T-helper 9 cell (primary cell): ENCODE results near the gene HLCS.

ENCODE experiments used
- DNase-seq: peaks from one replicate; pipeline ENCODE4 v3.0.0-alpha.2; 2020

Gene HLCS

DNA sequence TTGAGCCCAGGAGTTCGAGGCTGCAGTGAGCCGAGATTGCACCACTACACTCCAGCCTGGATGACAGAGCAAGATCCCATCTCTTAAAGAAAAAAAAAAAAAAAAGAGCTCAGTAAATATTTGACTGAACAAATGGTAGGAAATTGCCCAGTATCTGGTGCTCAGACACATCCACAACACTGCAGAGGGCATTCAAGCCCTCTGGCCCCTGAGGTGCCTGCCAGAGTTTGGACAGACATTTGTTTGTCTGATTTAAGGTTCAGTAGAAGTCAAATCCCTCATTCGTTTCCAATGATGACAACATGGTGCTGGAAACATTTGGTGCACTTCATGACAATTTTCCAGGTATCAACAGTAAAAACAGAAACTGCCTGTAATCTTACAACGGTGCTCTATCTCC, 86.6 kb downstream of the HLCS start:
- DNase-seq: no peak

DNA sequence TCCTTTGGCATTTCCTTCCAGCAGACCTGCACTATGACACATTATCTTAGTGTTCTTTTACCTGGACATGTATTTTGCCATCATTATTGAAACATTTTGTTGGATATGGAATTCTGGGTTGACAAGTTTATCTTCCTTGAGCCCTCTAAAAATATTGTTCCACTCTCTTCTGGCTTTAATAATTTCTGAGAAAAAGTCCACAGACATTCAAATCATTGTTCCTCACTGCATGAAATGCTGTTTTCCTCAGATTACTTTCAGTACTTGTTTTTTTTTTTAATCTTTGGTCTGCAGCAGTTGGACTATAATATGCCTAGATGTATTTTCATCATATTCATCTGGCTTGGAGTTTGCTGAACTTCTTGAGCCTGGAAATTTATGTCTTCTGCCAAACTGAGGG, 88.7 kb downstream of the HLCS start:
- DNase-seq: no peak

DNA sequence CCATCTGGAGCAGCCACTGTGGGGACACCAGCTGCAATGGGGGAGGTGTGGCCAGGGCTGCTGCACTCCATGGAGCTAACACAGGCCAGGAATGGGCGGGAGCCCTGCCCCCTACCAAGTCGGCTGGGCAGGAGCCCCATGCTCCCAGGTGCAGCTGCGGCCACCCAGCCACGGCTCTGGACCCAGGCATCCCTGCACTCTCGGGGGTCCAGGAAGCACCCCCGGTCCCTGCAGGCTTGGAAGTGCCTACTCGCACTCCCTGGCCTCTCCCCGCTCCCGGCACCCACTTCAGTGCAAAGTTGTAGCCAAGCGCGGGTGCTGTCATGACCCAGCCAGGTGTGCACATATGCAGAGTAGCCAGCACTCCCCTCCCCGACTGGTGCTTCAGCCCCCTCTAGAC, 91.8 kb downstream of the HLCS start:
- no peak for DNase-seq

DNA sequence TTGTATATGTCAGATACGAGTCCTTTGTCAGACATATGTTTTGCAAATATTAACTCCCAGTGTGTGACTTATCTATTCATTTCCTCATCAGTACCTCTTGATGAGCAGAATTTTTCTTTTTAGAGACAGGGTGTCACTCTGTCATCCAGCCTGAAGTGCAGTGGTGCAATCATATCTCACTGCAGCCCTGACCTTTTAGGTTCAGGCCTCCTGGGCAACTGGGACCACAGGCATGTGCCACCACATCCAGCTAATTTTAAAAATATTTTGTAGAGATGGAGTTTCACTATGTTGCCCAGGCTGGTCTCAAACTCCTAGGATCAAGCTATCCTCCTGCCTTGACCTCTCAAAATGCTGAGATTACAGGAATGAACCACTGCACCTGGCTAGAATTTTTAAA, 93.0 kb downstream of the HLCS start:
- DNase-seq: no peak

DNA sequence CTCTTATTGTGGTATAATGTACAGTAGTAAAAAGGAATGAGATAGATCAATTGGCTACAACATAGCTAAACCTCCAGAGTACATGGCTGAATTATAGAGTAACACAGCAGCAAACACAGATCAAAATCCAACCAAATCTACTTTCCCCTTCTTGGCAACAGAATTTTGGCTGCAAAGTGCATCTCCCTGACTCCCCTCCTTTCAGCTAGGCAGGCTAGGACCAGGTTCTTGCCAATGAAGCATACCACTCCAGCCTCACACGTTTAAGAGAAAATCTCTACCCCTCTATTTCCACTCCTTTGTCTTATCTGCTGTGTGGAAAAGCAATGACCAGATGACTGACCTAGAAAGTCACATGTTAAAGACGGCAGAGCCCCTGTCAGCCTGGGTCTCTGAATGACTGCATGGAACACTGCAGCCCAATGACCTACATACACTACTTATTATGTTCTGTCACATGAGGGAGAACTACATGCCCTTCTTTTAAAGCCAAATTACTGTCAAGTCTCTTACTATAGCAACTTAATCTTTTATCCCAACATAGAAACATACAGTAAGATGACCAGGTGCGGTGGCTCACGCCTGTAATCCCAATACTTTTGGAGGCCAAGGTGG, 99.1 kb downstream of the HLCS start:
- no peak for DNase-seq

DNA sequence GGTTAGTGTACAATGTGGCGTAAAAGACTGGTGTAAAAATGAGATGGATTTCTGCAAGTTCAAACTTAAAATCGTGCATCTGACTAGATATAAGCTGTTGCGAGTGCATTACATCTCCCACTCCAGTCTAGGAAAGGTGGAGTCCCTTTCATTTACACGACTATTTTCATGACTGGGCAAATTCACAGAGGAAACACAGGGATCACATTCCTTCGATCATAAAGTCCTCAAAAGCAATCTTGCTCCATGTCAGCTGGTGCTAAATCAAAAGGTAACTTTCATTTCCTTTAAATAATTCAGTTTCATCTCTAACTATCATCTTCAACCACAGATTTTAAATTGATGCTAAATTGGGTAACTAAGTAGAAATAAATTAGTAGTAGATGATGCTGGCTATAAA, 100.0 kb downstream of the HLCS start:
- no peak for DNase-seq

DNA sequence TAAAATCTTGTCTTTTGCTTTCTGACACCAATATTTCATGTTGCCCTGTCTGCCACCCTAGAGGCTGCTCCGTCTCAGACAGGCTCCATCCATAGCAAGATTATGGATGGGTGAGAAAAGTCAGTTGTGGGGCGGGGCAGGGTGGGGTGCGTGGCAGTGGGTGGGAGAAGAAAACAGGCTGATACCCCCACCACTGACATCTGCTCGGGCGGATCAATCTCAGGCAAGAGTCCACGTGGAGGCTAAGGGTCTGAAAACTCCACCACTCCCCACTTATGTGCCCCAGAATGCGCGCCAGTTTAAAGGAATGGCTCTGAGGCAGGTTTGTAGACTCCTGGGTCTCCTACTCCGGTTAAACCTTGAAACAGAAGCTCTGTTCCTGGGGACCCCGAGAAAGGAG, 101.5 kb downstream of the HLCS start:
- DNase-seq: no peak

DNA sequence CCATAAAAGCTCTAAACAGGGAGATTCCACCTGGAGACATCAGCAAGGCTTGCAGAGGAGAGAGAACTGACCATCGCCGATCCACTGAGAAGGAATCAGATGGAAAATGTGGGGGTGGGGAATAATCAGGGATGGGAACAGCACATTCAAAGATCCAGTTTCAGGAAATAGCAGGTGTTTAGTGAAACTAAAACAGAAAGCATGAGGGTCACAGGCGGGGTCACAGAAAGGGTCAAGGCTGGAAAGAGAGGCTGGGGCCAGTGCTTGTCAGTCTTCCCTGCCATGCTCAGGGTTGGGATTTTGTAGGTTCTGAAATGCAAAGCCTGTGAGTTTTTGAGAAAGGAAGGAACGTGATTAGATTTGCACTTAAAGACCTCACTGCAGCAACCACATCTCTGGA, 103.2 kb downstream of the HLCS start:
- DNase-seq: no peak

DNA sequence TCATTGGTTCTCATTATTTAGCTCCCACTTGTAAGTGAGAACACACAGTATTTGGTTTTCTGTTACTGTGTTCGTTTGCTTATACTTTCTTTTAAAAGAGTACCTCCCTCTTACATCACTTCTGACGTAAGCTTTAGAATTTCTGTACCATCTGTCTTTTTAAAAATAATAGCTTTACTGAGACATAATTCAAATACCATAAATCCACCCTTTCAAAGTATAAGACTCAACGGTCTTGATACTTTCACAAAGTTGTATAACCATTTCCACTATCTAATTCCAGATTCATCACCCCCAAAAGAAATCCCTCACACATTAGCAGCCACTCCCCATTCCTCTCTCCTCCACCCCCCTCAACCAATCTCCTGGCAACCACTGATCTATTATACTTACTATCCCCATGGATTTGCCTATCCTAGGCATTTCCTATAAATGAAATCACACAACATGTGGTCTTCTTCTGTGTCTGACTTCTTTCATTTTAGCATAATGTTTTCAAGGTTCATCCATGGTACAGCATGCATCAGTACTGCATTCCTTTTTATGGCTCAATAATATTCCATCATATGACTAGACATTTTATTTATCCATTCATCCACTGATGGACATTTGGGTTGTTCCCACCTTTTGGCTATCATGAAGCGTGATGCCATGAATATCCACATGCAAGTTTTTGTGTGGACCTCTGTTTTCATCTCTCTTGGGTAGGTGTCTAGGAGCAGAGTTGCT, 104.7 kb downstream of the HLCS start:
- DNase-seq: no peak

DNA sequence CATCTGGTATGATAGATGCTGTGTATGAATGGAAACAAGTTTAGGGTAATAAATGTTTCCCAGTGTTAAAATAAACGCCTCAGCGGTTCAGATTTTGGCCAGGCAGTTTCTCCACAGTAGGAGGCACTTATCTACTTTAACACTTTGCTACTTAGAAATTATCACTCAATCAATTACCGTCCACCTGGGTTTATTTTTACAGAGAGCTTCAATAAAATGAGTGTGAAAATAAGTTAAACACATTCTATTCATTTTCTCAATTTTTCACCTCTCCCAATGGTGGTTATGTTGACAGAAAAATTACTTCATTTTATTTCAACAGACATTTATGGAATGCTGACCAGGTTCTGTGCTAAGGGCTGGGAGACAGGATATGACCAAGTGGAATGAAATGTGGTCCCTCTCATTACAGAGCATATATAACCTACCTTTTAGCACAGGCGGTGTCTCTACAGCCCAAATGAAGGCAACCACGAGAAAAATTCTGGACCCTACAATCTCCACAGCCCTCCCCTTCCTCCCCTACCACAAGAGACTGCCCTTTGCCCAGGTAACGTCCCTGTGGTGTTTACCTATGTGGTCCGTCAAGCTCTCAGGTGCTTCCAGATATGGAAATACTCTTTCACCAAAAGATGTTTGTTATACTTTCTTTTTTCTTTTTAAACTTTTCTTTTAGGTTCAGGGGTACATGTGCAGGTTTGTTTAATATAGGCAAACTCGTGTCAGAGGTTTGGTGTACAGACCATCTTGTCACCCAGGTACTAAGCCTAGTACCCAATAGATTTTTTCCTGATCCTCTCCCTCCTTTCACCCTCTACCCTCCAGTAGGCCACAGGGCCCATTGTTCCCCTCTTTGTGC, 105.5 kb downstream of the HLCS start:
- no peak for DNase-seq

DNA sequence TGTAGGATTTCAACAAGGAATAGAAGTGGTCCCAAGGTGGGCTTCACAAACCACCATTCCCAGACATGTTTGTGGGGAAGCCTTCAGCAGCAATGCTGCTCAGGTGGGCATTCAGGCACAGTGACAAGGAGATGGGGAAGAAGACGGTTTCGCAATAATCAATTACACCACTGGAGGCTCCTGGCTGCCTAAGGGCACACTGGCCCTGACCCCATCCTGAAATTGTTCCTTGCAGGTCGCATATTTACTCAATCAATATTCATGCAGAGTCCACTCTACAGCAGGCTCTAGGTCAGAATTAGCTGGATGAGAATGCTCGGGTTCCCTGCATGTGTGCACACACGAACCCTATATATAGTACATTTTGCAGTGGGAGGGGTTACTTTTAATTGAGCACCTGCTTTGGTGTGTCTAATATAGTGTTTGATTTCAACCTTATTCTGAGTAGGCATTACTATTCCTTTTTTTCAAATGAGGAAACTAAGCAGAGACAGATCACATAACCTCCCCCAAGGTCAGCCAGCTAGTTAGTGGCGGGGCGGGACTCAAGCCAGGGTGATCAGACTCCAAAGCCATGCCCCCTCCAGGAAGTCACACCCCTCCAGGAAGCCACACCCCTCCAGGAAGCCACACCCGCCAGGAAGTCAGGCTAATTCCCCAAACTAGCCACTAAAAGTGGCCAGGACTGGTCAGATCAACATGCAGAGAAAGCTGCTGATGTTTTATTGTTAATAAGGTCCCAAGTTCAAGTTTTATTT, 106.5 kb downstream of the HLCS start:
- no peak for DNase-seq

DNA sequence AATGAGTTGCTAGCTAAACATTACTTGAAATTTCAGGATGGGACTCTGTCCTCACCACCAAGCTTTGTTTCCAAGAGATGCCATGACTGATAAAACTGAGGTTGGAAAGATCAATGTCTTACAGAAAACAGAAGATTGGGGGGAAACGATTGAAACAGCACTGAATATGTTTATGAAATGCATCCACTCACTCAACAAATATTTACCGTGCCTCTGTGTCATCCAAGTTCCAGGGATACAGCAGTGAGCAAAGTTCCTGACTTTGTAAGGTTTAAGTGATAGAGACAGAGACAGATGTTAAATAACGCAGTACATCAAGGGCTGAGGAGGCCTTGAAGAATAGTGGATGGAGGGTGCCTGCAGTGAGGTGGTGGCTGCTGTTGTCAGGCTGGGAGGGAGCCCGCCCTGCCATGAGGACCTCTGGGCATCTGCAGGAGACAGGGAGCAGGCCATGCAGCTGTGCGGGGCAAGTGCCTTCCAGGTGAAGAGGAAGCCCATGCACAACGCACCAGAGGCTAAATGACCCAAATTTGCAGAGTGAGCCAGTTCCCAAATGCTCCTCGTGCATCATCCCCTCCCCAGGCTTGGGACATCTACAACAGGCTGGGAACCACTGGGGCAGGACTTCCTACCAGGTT, 108.0 kb downstream of the HLCS start:
- no peak for DNase-seq

DNA sequence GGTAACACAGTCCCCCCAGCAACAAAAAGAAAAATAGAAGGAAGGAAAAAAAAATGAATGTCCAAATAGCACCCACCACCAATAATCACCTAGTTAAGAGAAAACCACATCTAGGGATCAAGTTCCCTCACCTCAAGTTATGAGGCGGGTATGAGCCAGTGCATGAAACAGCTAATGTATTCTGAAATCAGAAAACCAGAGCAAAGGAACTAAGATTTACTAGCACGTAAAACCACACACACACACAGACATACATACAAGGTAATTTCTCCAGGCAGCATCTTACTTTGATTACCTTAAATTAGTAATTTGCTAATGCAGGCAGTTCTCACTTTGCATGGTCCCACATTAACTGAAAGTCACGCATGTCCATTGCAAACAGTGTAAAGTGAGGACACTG, 109.8 kb downstream of the HLCS start:
- no peak for DNase-seq

DNA sequence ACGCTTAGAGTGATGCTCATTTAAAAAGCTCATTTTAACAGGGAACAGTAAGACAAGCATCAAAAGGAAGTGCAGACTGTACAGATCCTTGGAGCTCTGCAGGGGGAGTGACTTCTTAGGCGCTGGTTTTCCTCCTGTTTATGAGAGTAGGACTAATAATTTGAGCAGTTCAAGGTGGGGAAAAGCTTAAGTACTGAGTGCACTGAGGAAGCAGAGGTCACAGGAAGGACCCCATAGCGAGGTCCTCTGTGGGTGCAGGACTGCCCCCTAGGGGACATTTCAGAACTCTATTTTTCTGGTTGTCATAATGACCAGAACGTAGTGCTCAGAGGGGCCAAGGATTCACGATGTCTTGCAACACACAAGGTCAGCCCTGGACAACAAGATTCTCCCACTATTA, 112.1 kb downstream of the HLCS start:
- no peak for DNase-seq

DNA sequence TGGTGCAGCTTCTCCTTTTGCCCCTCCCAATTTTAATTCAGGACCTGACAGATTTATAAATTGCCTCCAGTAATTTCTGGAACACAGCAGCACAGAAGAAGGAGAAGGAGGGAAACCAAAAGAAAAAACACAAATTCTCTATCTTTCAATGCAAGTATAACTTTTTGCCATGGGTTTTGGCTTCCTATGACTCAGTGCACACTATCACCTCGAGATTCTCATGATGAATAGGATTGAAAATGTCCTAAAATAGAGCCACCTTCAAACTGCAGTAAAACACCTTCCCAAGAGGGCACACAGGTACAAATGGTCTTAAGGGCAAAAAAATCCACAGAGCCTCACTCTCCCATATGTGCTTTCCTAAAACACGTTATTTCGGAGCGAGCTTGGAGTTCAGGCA, 113.6 kb downstream of the HLCS start:
- DNase-seq: no peak

DNA sequence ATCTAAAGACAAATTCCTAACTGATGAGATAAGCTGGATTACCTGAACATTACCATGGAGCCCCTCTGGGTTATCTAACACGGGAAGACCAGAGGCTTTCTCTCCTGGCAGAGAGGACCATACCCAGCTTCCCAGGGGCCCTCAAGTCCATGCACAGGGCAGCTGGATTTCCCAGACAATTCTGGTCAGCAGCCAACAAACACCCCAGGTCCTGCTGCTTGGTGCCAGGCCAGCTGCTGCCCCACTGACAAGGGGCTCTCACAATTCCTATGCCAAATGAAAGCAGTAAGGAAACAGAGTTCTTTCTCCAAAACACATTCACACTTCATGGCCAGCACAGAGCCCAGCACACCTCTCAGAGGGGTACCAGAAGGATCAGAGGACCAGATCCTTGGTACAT, 114.2 kb downstream of the HLCS start:
- no peak for DNase-seq

DNA sequence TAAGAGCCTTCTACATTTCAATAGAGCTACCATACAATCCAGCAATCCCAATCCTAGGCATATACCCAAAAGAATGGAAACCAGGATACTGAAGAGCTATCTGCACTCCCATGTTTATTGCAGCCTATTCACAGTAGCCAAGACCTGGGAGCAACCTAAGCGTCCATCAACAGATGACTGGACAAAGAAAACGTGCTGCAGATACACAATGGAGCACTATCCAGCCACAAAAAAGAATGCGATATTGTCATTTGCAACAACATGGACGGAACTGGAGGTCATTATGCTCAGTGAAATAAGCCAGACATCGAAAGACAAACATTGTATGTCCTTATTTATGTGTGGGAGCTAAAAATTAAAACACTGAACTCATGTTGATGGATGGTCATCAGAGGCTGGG, 115.3 kb downstream of the HLCS start:
- no peak for DNase-seq

DNA sequence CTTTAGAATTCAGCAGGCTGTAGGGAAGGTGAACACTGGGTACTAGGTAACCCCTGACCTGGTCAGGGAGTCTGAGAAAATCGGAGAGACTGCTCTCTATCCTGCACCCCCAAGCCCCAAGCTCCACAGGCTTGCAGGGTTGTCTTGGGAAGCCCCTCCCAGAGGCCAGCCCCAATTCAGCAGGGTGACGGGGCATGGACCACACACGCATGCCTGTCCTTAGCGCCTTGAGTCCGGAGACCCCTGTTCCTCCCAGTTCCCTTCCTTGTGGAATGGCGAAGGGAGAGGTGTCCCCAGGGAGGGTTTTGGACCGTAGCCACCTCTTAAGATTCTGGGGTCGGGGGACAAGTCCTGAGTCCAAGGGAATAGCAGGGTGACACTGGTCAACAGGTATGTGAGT, 116.1 kb downstream of the HLCS start:
- no peak for DNase-seq

DNA sequence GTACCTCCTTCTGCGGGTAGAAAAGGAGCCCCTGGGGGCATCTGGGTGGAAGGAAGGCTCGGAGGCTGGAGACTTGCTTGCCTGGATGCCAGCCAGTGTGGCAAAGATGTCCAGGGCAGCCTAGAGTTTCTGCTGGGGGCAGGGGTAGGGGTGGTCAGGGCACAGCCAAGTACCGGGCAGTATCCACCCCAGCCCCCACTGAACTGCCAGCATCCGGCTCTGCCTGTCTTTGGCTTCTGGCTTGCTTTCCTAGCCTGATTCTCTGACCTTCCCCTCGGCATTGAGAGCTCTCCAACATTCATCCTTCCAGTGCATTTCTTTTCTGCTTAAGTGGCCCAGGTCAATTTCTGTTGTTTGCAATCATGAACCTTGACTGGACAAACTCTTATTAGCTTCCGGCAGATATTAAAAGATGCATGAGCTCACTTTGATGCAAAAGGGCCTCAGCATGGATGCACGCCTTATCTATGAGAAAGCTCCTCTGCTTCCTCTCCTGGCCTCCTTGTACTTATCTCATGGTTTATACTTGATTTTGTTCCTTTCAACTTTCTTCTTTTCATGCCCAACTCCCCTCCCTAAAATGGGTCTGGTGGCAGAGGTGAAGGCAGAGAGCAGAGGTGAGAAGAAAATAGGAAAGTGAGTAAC, 116.9 kb downstream of the HLCS start:
- DNase-seq: no peak

DNA sequence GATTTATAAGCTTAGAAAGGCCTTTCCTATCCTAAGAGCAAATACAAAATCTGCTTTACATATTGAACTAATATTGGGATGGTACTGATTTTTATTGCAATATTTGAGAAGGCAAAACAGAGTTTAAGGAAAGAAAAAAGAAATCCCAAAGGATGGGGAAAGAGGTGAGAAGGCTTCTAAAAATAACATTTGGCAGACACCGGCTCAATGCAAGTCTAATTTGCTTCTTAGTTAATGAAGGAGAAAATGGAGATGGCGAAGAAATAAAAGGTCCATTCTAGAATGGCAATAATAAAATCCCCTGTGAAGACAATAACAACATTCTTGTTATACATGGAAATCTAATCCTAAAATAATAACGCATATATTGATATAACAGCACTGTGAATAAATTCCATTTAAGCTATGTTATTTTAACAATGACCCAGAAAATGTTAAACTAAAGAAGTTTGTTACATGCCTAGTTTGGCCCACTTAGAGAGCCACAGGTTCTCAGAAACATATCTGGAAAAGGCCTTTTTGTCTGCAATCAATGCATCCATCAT, 117.7 kb downstream of the HLCS start:
- DNase-seq: no peak

DNA sequence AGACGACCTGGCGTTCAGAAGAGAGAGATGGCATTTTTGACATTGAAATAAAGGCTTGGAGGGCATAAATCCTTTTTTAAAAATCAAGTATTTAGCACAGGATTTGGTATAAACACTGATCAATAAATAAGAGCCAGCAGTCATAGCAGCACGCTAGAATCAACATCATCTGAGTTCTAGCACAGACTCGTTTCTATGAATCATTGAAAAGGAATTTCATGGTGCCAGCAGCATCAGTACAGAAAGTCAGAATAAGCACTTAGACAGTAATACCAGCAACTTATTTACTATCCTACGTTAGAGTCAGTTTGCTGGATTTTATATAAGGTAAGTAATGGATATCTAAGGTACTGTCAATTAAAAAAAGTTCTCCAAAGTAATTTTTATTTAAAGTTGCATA, 119.3 kb downstream of the HLCS start:
- no peak for DNase-seq

DNA sequence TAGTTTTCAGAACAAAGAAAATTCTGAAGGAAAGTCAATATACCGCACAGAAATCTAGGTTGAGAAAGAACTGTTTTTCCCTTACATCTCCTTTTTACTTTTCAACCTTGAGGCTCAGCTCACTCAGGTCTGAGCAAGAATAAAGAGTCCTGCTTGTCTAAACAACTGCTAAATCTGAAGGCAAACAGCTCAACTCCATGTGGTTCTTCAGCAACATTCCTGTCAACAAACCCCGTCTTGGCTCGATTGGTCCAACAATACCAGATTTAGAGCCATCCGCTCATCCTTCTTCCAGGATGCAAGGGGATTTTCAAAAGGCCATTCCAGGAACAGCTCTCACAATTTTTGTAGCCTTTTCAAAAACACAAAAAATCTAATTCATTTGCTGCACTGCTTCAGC, 119.8 kb downstream of the HLCS start:
- no peak for DNase-seq
